Fibroblast of lung (primary cell): Measurements from ENCODE around the gene SLC44A1. TPM values are rescaled to one million over a fixed set of nuclear protein-coding genes. Genes with fewer than 3 reads are reported as not detected.
A peak's percentile ranks its signal among the peaks of the same experiment; 100 is the strongest.

Source experiments
- DNase-seq, 2 donors: peaks; one replicate each; pipeline versions ENCODE4 v3.0.0 to v3.0.0-alpha.2; 2010; ENCODE audit warnings: low read depth in 2 of 2
- H2AFZ ChIP-seq: 2 replicates; pipeline ENCODE4 v1.5.1; 2012; ENCODE audit warnings: low read length, control low read depth, inconsistent platforms
- H3K27ac ChIP-seq: 2 replicates; pipeline ENCODE4 v1.5.1; 2011; ENCODE audit warnings: low read length, control low read depth; ENCODE audit not compliant: insufficient read depth
- H3K27me3 ChIP-seq: 2 replicates; pipeline ENCODE4 v1.5.1; 2011; ENCODE audit warnings: mild to moderate bottlenecking, low read length; ENCODE audit not compliant: control insufficient read depth, insufficient read depth
- H3K36me3 ChIP-seq: 2 replicates; pipeline ENCODE4 v1.5.1; 2011; ENCODE audit warnings: low read length; ENCODE audit not compliant: control insufficient read depth, insufficient read depth
- H3K4me1 ChIP-seq: 2 replicates; pipeline ENCODE4 v1.5.1; 2011; ENCODE audit warnings: low read length; ENCODE audit not compliant: control insufficient read depth, insufficient read depth; ENCODE audit errors: extremely low read depth
- H3K4me2 ChIP-seq: 2 replicates; pipeline ENCODE4 v1.5.1; 2011; ENCODE audit warnings: low read length, control low read depth; ENCODE audit not compliant: insufficient read depth; ENCODE audit errors: extremely low read depth
- H3K4me3 ChIP-seq, 4 experiments: fragments of 200-600 bp in 1 of 4; sonication (generic) in 1 of 4; replicated peaks in 1 of 4; 2 replicates each; pipeline ENCODE4 v1.5.1; 2011 to 2016; ENCODE audit warnings: low read length in 4 of 4, low read depth in 3 of 4, mild to moderate bottlenecking in 3 of 4, control low read depth in 2 of 4, inconsistent platforms in 1 of 4, mixed read lengths in 1 of 4; ENCODE audit not compliant: insufficient read depth in 1 of 4; ENCODE audit errors: control extremely low read depth in 1 of 4
- H3K79me2 ChIP-seq: 2 replicates; pipeline ENCODE4 v1.5.1; 2012; ENCODE audit warnings: mild to moderate bottlenecking, low read length, inconsistent platforms; ENCODE audit not compliant: control insufficient read depth, insufficient read depth
- H3K9ac ChIP-seq: 2 replicates; pipeline ENCODE4 v1.5.1; 2011; ENCODE audit warnings: mild to moderate bottlenecking, low read length, control low read depth; ENCODE audit not compliant: insufficient read depth
- H3K9me3 ChIP-seq: 2 replicates; pipeline ENCODE4 v1.5.1; 2012; ENCODE audit warnings: low read depth, low read length; ENCODE audit not compliant: control insufficient read depth, insufficient read depth
- H4K20me1 ChIP-seq: 2 replicates; pipeline ENCODE4 v1.5.1; 2011; ENCODE audit warnings: low read length; ENCODE audit not compliant: control insufficient read depth, insufficient read depth; ENCODE audit errors: extremely low read depth
- CTCF ChIP-seq, 2 donors: IDR thresholded peaks in 1 of 2; conservative IDR thresholded peaks in 1 of 2; 1 replicate in 1 of 2; 2 replicates in 1 of 2; pipeline ENCODE4 v1.5.1; 2011 to 2012; ENCODE audit warnings: low read length in 2 of 2, control low read depth in 1 of 2, inconsistent platforms in 1 of 2, low read depth in 1 of 2, mild to moderate bottlenecking in 1 of 2
- EZH2 ChIP-seq: IDR thresholded peaks from 2 replicates; pipeline ENCODE4 v1.5.1; 2012; ENCODE audit warnings: low read length, control low read depth, mild to moderate bottlenecking; ENCODE audit errors: missing control alignments
- polyA plus RNA-seq, 2 donors: library from polyadenylated mRNA; depleted of rRNA in 1 of 2; stranded (reverse) in 1 of 2; unstranded in 1 of 2; fragments of >200 nt; gene quantifications; 2 replicates each; pipeline ENCODE4 v1.2.1, GENCODE V29; 2011 to 2012; ENCODE audit warnings: missing spikeins in 1 of 2
- total RNA-seq: library from RNA; depleted of rRNA; stranded (reverse); fragments of >200 nt; gene quantifications from 2 replicates; pipeline ENCODE4 v1.2.1, GENCODE V29; 2014

SLC44A1 gene
- total and polyA plus RNA-seq, 2 donors (not counting 1 experiment from before 2014, with no cell fraction given): 35.9 to 54.2 TPM

- Histone ChIP-seq H3K9ac (no peak overlapping the region), H2AFZ (no peak overlapping the region), H3K4me2 (no peak overlapping the region), H4K20me1 (no peaks in the 10 kb centered on the region), H3K27ac (no peak overlapping the region), H3K9me3 (no peaks in the 10 kb centered on the region), H3K4me1 (no peaks in the 10 kb centered on the region), H3K79me2 (no peaks in the 10 kb centered on the region), H3K36me3 (no peaks in the 10 kb centered on the region), H3K4me3 (no peak overlapping the region), H3K27me3 (no peaks in the 10 kb centered on the region)
- no peak for DNase-seq
- TF ChIP-seq CTCF (conservative IDR thresholded peaks at IDR 0.05 in 1 of 2, IDR thresholded peaks at IDR 0.05 in 1 of 2; ENCODE audit: low read depth in 1 of 2, low read length in 2 of 2): no peak
- TF ChIP-seq EZH2: no peak
Measured at GRCh38 chr9:105360344-105360743, 115.9 kb downstream of the SLC44A1 start.

GRCh38 chr9:105361873-105362272 lies 117.4 kb downstream of the SLC44A1 start:
- H3K79me2 ChIP-seq: no peaks in the 10 kb centered on the region
- no peak overlapping the region for H3K9ac ChIP-seq
- H3K4me1 ChIP-seq: no peaks in the 10 kb centered on the region
- H3K27me3 ChIP-seq: no peaks in the 10 kb centered on the region
- H3K4me3 ChIP-seq: no peak overlapping the region
- peak in 1 of 2 donors; percentile 5 for DNase-seq
- no peak overlapping the region for H3K27ac ChIP-seq
- no peak overlapping the region for H3K4me2 ChIP-seq
- TF ChIP-seq EZH2 (no peak), CTCF (conservative IDR thresholded peaks at IDR 0.05 in 1 of 2, IDR thresholded peaks at IDR 0.05 in 1 of 2; ENCODE audit: low read depth in 1 of 2, low read length in 2 of 2) (no peak)
- no peak overlapping the region for H2AFZ ChIP-seq
- no peaks in the 10 kb centered on the region for H3K36me3 ChIP-seq
- H4K20me1 ChIP-seq: no peaks in the 10 kb centered on the region
- no peaks in the 10 kb centered on the region for H3K9me3 ChIP-seq

DNA sequence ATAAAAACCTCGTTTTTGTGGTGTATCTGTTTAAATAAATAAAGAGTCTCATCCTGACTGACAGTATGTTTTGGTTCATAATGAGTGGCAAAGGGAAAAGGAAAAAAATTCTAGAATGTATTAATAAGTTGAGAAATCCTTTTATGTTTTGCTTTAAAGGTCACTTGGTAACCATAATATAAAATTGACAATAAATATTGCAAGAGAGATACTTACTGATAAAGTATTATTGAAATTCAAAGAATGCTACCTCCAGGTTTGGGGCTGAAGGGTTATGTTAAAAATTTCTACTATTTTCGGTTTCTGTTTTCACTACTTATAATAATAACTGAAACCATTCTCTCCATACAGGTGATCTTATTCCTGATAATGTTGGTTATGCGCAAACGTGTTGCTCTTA lies 118.0 kb downstream of the SLC44A1 start:
- no peaks in the 10 kb centered on the region for H3K36me3 ChIP-seq
- no peaks in the 10 kb centered on the region for H3K27me3 ChIP-seq
- no peaks in the 10 kb centered on the region for H3K9me3 ChIP-seq
- H3K79me2 ChIP-seq: no peaks in the 10 kb centered on the region
- no peaks in the 10 kb centered on the region for H3K4me1 ChIP-seq
- H3K27ac ChIP-seq: no peak overlapping the region
- no peak overlapping the region for H3K9ac ChIP-seq
- H2AFZ ChIP-seq: no peak overlapping the region
- TF ChIP-seq CTCF (conservative IDR thresholded peaks at IDR 0.05 in 1 of 2, IDR thresholded peaks at IDR 0.05 in 1 of 2; ENCODE audit: low read depth in 1 of 2, low read length in 2 of 2) (no peak), EZH2 (no peak)
- DNase-seq: no peak
- H3K4me3 ChIP-seq: no peak overlapping the region
- no peaks in the 10 kb centered on the region for H4K20me1 ChIP-seq
- no peak overlapping the region for H3K4me2 ChIP-seq
